Measurements from ENCODE around the gene HHAT. TPM values are rescaled to one million over a fixed set of nuclear protein-coding genes. Genes with fewer than 3 reads are reported as not detected.

HHAT gene
- total and polyA plus RNA-seq, 2 of the 13 experiments (the other 11 are each of a cell fraction or from before 2014, with no cell fraction given) = 2.6 to 4.9 TPM

DNA sequence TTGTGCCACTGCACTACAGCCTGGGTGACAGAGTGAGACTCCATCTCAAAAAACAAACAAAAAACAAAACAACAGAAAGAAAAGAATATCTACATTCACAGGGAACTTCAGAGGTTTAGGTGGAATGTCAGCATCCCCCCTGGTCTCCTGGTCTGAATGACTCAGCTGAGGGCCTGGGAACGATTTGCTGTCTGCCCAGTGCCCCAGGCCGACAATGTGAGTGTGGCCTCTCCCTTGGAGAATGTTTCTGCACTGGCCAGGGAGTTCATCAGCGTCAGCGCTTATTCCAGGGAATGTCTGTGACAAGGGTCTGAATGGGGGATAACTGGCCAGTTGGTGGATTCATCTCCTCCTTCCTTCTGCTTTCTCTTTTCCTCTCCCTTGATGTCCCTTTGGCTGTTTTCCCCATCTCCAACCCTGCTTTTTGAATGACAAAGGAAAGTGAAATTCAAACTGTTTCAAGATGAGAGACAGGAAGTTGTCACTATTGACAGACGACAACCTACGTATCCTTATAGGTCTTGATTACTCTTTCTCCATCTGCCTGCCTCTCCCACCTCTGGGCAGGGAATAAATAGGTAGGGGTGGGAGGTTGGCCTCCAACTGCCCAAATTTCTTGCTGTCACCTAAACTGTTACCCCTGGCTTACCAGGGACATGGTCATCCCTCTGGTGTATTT, 213.1 kb downstream of the HHAT start:
- no peak overlapping the region for H2AFZ ChIP-seq (ENCODE audit: low read length)
- DNase-seq (ENCODE audit: low spot score) = no peak
- no TSS peak for BruUV-seq (replicated peaks)
- H3K27ac ChIP-seq (ENCODE audit: extremely low read length, insufficient read depth, low read length) = no peak overlapping the region
- H3K4me3 ChIP-seq (replicated peaks in 1 of 3; ENCODE audit: insufficient read depth in 1 of 3, low read depth in 2 of 3, low read length in 3 of 3) = no peak overlapping the region
- no peak for ATAC-seq
- H3K79me2 ChIP-seq (ENCODE audit: insufficient read depth, low read length) = no peaks in the 10 kb centered on the region
- H3K36me3 ChIP-seq (replicated peaks in 1 of 2; ENCODE audit: control insufficient read depth in 1 of 2, insufficient read depth in 2 of 2, low read length in 2 of 2) = no peaks in the 10 kb centered on the region
- CTCF ChIA-PET (ENCODE audit: low intra/inter-chr PET ratio, low total read pairs) = no interaction called here
- no peak overlapping the region for H3K4me2 ChIP-seq (ENCODE audit: low read depth, low read length)
- intact Hi-C loops (cut with micrococcal nuclease; ENCODE audit: unreplicated experiment) (no loop called here), in situ Hi-C loops (cut with HindIII; ENCODE audit: extremely low pct_ligation_motif_present, low pct_unique_long_range_greater_than_20kb) (no loop called here)
- POLR2A ChIA-PET = no interaction called here
- 48% methylated on average over 6 of the region's 6 CpGs for WGBS (ENCODE audit: low lambda C conversion rate)
- H3K9ac ChIP-seq (ENCODE audit: insufficient read depth, low read depth, low read length) = no peak overlapping the region
- H3K9me3 ChIP-seq (ENCODE audit: low read length) = no peaks in the 10 kb centered on the region
- H4K20me1 ChIP-seq (ENCODE audit: insufficient read depth, low read length) = no peaks in the 10 kb centered on the region
- no peaks in the 10 kb centered on the region; a peak in 1 of 5 replicates for H3K27me3 ChIP-seq (ENCODE audit: control insufficient read depth in 1 of 2, insufficient read depth in 2 of 2, low read length in 2 of 2)
- no peaks in the 10 kb centered on the region for H3K4me1 ChIP-seq (ENCODE audit: insufficient read depth, low read length)
- no peak for FAIRE-seq
- no peak for TF ChIP-seq EHMT2 (IDR thresholded peaks at IDR 0.05; ENCODE audit: borderline replicate concordance, low read depth, low read length)
- no peak for TF ChIP-seq GATAD2A (CRISPR knock-in tag; IDR thresholded peaks at IDR 0.05)
- TF ChIP-seq, protein P1, sequence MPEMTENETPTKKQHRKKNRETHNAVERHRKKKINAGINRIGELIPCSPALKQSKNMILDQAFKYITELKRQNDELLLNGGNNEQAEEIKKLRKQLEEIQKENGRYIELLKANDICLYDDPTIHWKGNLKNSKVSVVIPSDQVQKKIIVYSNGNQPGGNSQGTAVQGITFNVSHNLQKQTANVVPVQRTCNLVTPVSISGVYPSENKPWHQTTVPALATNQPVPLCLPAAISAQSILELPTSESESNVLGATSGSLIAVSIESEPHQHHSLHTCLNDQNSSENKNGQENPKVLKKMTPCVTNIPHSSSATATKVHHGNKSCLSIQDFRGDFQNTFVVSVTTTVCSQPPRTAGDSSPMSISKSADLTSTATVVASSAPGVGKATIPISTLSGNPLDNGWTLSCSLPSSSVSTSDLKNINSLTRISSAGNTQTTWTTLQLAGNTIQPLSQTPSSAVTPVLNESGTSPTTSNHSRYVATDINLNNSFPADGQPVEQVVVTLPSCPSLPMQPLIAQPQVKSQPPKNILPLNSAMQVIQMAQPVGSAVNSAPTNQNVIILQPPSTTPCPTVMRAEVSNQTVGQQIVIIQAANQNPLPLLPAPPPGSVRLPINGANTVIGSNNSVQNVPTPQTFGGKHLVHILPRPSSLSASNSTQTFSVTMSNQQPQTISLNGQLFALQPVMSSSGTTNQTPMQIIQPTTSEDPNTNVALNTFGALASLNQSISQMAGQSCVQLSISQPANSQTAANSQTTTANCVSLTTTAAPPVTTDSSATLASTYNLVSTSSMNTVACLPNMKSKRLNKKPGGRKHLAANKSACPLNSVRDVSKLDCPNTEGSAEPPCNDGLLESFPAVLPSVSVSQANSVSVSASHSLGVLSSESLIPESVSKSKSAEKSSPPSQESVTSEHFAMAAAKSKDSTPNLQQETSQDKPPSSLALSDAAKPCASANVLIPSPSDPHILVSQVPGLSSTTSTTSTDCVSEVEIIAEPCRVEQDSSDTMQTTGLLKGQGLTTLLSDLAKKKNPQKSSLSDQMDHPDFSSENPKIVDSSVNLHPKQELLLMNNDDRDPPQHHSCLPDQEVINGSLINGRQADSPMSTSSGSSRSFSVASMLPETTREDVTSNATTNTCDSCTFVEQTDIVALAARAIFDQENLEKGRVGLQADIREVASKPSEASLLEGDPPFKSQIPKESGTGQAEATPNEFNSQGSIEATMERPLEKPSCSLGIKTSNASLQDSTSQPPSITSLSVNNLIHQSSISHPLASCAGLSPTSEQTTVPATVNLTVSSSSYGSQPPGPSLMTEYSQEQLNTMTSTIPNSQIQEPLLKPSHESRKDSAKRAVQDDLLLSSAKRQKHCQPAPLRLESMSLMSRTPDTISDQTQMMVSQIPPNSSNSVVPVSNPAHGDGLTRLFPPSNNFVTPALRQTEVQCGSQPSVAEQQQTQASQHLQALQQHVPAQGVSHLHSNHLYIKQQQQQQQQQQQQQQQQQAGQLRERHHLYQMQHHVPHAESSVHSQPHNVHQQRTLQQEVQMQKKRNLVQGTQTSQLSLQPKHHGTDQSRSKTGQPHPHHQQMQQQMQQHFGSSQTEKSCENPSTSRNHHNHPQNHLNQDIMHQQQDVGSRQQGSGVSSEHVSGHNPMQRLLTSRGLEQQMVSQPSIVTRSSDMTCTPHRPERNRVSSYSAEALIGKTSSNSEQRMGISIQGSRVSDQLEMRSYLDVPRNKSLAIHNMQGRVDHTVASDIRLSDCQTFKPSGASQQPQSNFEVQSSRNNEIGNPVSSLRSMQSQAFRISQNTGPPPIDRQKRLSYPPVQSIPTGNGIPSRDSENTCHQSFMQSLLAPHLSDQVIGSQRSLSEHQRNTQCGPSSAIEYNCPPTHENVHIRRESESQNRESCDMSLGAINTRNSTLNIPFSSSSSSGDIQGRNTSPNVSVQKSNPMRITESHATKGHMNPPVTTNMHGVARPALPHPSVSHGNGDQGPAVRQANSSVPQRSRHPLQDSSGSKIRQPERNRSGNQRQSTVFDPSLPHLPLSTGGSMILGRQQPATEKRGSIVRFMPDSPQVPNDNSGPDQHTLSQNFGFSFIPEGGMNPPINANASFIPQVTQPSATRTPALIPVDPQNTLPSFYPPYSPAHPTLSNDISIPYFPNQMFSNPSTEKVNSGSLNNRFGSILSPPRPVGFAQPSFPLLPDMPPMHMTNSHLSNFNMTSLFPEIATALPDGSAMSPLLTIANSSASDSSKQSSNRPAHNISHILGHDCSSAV (CRISPR knock-in tag; IDR thresholded peaks at IDR 0.05; ENCODE audit: borderline replicate concordance) = no peak
- TF ChIP-seq TERF1 (CRISPR knock-in tag; IDR thresholded peaks at IDR 0.05) = no peak
- TF ChIP-seq NR2F2 (IDR thresholded peaks at IDR 0.05; ENCODE audit: borderline replicate concordance, low read depth) = no peak
- no peak for TF ChIP-seq TAF1 (CRISPR knock-in tag; IDR thresholded peaks at IDR 0.05)
- no peak for TF ChIP-seq CCAR2 (optimal IDR thresholded peaks at IDR 0.05; ENCODE audit: low read depth, low read length)
- no peak for TF ChIP-seq DMAP1 (CRISPR knock-in tag; IDR thresholded peaks at IDR 0.05)
- no peak for TF ChIP-seq ZZZ3 (CRISPR knock-in tag; IDR thresholded peaks at IDR 0.05; ENCODE audit: borderline replicate concordance)
- no peak for TF ChIP-seq SKIL (CRISPR knock-in tag; IDR thresholded peaks at IDR 0.05; ENCODE audit: borderline replicate concordance)
- no peak for TF ChIP-seq NR1H2 (CRISPR knock-in tag; IDR thresholded peaks at IDR 0.05; ENCODE audit: borderline replicate concordance, low read depth)
- TF ChIP-seq ZNF350 (CRISPR knock-in tag; IDR thresholded peaks at IDR 0.05; ENCODE audit: borderline replicate concordance, low read depth) = no peak
- no peak for TF ChIP-seq SMAD3 (CRISPR knock-in tag; IDR thresholded peaks at IDR 0.05)
